DMS79 (cell line): ENCODE results near the gene CHRNB1.

Experiments used
- DNase-seq: peaks from one replicate; lab custom pipeline; 2025; lab: John Stamatoyannopoulos, UW

Gene CHRNB1

DNA sequence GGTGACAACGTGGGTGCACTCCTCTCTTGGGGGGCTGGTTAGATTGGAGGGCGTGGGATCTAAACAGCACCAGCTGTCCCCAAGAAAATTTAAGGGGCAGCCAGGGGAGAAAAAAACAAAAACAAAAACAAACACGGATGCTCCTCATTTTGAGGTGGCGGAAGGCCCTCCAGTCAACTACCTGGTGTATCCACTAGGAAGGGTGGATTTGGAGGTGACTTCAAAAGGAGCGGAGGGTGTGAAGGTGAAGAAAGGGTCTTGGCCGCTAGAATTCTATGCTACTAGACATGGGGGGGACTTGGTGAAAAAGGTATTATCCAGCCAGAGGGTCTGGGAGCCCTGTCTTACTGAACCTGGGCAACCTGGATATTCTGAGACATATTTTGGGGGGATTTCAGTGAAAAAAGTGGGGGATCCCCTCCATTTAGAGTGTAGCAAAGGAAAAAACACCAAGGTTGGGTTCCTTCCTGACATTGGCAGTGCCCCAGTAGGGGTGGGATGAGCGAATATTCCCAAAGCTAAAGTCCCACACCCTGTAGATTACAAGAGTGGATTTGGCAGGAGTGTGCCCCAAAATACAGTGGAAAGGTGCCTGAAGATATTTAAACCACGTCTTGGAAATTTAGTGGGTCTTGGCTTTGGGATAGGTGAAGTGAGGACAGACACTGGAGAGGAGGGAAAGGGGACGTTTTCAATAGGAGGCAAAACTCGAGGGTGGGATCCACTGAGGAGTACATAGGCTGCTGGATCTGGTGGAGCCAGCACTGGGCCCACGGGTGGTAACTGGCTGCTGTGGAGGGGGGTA is 6.0 kb upstream of the CHRNB1 start:
- no peak for DNase-seq

DNA sequence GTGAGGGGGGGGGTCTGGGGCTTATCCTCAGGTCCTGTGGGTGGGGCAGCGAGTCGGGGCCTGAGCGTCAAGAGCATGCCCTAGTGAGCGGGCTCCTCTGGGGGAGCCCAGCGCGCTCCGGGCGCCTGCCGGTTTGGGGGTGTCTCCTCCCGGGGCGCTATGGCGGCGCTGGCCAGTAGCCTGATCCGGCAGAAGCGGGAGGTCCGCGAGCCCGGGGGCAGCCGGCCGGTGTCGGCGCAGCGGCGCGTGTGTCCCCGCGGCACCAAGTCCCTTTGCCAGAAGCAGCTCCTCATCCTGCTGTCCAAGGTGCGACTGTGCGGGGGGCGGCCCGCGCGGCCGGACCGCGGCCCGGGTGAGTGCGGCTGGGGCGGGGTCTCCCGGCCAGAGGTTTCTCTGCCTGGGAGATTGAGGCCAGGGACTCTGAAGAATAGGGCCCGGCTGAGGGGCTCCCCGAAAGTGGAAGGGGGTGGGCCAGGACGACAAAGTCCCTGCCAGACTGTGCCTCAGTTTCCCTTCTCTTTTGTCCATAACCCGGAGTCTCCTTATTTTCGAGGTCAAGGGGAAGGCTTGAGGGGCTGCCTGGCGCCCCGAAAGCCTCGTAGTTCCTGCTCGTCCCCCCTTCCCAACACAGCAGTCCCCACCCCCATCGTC is 5.3 kb upstream of the CHRNB1 start, which contains the start of gene FGF11:
Gene FGF11, plus strand, starts transcription at position 51 of the 651 bp plus-strand sequence. Its CDS starts 109 bp downstream, at position 160.
- DNase-seq = no peak

DNA sequence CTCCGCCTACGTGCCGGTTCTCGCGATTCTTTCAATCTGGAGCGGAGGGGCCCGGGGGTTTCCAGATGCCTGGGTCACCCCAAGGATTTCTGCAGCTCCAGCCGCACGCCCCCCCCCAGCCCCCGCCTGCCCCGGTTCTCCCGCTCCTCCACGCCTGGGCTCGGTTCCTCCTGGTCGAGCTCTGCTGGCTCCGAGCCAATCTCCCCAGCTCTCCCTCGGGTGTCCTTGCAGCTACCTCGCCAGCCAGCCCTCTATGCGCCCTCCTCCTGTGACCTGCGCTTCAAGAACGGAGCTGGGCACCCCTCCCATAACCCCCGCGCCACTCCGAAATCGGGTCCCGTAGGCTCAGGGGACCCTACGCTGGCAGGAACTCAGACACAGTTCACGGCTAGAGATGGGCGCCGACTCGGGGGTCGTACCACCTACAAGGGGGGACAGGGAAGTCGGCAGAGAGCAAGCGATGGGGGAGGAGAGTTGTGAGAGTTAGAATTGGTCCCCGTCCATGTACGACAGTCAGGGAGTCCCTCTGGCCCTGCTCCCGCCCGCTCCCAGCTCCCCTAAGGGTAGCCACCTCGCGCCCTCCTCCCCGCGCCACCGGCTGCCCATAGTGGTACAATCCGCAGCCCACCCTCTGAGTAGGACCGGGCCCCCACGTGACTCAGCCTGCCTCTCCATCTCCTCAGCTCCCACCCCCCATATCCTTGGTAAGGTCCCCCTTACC is 4.6 kb upstream of the CHRNB1 start:
- peak; percentile 67 for DNase-seq

DNA sequence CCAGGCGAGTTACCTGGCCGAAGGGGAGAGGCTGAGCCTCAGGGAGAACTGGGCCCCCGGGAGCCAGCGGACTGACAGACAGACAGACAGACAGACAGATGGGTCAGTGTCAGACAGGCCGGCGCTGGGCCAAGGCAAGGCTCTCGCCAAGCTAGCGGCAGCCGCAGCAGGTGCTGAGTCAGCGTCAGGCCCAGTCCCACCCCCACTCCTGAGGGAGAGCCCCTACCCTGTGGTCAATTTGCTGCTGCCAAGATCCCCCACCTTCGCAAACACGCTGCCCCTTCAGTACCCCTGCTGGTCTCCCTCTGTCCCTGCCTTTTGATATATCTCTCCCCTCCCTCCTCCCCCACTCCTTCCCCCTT is 4.0 kb upstream of the CHRNB1 start:
- DNase-seq = no peak

DNA sequence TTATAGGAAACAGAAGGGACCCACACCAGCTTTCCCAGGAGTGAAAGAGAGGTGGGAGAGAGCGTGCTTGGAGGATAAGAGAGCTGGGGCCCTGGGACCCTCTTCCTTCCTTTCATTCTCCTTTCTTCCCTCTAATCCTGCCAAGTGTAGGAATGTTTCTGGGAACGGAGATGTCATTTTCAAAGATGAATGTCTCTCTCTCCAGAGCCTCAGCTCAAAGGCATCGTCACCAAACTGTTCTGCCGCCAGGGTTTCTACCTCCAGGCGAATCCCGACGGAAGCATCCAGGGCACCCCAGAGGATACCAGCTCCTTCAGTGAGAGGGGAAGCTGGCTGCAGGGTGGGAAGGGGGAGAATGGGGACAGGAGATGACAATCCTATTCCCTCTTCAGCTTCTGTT is 3.6 kb upstream of the CHRNB1 start:
- no peak for DNase-seq

DNA sequence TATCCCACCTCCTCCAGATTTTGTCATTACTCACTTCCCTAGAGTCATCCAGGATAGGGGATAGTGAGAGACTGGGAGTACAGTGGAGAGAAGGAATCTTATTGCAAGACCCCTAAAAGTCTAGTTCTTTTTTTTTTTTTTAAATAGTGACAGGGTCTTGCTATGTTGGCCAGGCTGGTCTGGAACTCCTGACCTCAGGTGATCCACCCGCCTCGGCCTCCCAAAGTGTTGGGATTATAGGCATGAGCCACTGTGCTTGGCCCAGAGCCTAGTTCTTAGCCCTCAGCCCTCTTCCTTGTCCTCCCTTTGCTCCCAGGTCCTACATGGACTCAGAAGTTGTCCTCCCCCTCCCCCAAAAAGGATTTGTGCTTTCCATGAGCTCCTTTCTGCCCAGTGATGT is 2.7 kb upstream of the CHRNB1 start:
- no peak for DNase-seq

DNA sequence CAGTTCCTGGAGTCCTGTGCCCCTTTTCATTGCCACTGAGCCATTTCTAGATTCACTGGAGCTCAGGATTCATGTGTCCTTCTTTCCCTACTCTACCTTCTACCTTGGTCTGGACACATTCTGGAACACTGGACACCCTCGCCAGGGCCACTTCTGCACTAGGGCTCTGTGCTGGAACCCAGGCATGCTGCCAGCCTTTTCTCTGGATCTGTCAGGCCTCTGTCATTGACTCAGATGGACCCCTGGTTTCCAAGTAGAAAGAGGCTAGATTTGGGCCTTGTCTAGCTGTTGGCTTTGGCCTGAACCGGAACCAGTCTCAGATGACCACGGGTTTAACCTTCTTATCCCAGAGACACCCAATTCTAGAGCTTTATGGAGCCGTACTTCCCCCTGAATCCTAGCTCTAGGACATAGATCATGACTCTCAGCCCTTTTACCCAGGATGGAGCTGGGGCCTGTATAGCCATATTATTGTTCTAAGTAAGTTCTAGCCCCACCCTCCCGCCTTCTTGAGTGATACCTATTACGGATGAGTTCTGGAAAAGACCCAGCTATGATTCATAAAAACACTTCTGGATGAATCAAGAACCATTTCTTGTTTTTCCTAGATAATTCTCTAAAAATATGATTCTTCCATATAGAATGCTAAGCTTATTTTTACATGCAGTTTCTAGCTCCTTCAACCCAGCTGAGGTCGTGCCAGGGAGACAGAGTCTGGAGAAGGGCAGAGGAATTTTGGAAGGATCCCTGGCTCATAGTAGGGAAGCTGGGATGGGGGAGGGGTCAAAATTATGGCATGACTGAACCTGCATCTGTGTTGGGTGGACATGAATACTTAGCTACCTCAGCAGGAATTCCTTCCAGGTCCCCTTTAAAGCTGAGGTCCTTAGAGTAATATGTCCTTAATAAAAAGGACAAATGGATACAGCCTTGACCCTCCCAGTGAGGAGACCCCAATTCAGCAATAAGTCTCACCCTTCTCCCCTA is 1.1 kb upstream of the CHRNB1 start:
- DNase-seq = no peak

DNA sequence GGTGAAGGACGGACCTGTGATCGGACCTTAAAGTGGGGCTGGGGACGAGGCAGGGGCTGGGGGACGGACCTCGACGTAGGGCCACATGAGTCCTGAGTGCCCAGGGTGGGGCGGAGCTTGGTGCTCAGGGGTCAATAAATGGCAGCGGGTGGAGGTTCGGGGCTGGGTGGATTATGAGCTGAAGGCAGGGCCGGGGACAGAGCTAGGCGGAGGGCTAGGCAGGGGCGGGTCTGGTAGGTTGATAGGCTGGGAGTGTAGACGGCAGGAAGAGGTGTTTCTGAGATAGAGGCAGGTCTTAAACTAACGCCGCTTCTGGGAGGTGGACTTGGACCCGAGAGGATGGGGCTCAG is 733 bp downstream of the CHRNB1 start:
- peak; percentile 39 for DNase-seq

DNA sequence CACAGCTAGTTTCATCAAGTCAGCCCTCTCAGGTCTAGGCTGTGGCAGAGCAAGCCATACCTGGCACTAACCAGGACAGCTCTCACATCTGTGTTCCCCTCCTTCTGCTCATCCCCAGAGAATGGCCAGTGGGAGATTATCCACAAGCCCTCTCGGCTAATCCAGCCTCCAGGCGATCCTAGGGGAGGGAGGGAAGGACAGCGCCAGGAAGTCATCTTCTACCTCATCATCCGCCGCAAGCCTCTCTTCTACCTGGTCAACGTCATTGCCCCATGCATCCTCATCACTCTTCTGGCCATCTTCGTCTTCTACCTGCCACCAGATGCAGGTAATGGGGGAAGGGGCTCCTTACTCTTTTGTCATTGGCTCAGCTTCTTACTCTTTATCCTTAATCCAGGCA is 3.6 kb downstream of the CHRNB1 start:
- DNase-seq = no peak

DNA sequence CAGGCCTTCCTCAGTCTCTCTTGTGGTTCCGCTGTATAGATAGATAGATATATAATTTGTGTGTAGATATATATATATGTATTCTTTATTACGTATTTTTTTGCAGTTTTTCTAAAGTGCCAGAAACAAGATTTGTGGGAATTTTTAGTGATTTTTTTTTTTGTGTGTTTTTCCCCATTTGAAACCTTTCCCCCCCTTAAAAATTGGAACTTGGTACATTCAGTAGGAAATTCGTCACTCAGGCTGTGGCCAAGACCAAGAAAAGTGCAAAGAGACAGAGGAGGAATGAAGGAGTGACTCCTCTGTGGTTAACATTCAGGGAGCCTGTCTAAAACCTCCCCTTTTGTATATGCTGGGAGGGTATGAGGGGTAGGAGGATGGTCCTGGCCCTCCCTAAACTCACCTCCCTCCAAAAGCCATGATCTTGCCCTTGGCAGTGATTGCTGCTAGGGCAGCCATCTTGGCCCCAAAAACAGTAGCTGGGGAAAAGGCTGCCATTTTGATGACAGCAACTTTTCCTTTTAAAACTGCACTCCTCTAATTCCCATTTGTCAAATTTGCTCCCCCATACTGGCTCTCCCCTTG is 15.2 kb downstream of the CHRNB1 start:
- no peak for DNase-seq

DNA sequence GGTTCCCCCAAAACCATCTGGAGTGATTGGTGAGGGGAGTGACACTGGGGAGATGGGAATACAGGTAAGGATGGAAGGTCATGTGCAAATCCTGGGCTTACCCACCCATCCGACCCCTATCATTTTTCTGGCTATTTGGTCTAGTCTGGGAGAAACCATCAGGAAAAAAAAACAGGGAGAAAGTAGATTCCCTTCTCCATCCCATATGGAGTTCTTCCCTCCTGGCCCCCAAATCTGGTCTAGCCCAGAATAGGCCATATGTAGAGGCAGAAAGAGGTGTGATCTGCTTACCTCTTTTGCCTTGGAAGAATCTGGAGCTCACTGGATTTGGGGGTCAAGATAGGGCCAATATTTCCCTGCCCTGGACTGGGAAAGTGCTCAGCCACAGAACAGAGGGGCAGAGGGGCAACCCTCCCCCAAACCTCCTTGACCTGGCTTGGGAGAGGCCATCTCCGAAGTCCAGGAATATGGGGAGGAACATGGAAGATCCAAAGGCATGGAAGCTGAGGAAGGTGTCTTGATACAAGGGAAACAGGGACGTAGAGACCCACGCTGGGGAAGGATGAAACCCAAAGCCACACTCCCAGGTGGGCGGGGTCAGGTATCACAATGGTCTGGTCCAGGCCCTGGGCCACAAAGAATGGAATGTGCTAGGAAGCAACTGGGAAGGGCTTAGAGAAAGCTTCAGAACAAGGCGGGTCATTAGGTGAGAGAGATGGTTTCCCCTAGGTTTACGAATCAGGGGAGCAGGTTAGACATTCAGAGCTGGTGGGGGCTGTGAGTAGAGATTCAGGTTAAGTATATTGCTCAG is 16.2 kb downstream of the CHRNB1 start:
- DNase-seq = no peak

DNA sequence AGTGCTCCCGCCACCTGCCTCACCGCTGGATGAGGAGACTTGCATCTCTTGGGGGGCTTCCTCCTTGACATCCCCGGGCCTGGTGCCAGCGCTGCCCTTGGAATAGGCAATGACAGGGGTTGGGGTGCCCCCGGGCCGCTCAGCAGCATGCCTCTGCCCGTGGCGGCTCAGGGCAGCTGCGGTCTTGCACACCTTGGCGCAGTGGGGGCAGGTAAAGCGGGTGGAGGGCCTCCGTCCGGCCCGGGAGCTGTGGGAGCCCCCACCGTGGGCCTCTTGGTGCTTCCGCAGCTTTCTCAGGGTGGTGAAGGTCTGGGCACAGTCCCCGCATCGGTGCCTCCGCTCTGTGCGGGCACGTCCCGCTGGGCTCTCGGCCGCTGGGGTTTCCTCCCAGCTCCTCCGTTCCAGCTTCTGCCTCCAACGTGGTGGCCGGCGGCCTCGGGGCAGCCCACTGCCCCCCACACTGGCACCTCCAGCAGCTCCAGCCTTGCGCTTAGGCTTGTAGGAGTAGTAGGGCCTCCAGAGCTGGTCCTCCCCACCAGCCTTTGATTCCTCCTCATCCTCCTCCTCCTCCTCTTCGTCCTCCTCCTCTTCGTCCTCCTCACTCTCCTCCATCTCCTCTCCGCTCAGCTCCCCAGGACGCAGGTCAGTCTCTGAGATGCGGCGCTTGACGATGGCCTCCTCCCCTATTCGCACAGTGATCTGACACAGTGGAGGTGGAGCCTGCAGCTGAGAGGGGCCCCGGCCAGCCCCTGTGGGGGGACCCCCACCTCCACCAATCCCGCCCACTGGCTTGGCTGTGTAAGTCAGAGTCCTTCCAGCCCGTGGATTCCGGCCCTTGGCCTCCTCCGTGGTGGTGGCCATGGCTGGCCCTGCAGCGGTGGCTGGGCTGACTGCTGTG is 17.9 kb downstream of the CHRNB1 start:
- no peak for DNase-seq

DNA sequence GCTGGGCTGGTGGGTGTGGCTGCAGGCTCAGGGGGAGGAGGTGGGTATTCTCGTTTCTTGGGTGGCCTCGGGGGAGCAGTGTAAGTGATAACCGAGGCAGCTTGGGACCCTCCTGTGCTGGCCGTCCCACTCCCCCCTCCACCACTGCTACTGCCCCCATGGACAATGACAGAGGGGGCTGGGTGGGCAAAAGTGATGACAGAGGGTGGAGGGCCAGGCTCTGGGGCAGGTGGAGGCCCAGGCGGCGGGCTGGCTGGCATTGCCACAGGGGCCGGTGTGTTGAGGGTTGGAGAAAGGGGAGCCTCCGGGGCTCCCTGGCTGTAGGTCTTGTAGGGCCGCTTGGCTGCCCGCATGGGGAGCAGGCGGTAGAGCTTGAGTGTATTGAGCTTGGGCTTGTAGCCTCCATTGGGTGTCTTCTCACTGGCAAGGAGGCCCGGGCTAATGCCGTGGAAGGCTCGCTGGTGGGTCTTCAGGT is 18.5 kb downstream of the CHRNB1 start:
- no peak for DNase-seq

DNA sequence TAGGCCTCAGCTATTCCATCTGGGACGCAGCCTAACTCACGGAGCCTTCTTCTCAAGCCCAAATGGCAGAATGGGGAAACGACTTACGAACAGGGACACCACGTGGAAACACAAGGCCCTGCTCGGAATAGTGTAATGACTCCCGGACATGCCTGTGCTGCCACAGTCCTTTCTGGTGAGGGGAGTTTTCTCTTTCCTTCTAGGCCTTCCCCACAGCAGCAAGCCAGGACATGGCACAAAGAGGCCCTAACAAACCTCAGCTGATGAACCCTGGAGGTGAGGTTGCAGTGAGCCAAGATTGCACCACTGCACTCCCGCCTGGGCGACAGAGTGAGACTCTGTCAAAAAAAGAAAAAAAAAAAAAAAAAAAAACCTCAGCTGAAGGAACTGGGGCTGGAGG is 19.2 kb downstream of the CHRNB1 start:
- DNase-seq = no peak

DNA sequence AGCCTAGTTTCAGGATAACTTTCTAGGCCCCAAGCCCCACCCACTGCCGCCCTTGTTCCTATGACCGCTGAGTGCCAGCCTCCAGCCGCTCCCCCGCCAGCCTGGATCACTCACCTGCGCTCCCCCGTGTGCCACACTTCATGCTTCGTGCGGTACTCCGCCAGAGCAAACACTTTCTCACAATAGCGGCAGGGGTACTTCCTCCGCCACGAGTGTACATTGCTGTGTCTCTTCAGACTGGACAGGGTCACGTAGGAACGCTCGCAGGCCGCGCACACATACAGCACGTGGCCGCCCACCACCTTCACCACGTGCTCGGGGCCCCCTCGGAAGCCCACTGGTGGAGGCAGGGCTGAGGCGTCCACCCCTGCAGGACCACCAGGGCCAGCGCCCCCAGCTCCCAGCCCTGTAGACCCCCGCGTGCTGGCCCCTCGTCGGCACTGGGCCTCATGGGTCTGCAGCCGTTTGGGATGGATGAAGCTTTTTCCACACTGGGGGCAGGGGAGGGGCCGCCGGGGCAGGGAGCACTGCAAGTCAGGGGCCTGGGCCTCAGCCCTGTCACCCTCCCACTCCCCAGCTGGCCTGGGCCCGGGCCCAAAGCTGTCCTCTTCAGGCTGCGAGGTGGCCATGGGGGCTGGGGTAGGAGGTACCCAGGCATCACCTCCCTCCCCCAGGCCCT is 20.9 kb downstream of the CHRNB1 start:
- DNase-seq = no peak

DNA sequence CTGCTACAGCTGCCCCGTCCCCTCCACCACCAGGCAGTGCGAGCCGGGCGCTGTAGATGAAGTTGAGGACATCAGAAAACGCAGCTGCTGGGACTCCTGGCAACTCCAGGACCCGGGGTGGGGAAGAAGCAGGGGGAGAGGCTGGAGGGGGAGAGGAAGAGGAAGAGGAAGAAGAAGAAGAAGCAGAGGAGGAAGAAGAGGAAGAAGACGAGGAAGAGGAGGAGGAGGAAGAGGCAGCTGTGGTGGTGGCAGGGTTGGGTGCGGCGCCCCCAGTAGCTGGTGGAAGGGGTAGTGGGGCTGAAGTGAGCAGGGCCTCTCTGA is 21.4 kb downstream of the CHRNB1 start:
- DNase-seq = no peak

DNA sequence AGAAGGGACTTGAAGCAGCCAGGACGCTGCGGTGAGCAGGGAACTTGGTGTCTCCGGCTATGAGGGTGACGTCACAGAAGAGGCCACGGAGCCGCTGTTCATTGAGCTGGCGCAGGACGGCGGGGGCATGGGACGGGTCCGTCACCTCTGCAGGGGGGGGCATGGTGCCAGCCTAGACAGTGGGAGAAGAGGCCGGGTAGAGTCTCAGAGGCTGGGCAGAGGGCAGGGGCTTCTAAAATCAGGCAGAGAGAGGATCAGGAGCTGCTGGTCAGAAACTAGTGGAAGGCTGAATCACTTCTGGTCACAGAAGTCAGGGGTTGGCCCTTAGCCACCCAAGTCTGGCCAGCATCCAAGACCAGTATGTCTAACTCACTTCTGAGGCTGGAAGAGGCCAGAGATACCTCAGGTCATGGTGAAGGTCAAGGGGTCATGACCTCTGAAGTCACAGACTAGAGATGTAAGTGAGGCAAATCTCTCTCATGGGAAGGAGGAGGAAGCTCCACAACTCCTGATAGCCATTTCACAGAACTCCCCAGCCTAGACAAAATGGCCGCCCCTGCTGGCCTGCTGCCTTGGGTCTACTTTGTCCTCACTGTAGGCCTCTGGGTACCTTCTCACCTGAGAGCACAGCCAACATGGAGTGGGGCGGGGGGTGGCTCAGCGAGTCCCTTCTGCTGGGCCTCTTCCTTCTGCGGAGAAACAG is 21.9 kb downstream of the CHRNB1 start:
- DNase-seq = no peak

DNA sequence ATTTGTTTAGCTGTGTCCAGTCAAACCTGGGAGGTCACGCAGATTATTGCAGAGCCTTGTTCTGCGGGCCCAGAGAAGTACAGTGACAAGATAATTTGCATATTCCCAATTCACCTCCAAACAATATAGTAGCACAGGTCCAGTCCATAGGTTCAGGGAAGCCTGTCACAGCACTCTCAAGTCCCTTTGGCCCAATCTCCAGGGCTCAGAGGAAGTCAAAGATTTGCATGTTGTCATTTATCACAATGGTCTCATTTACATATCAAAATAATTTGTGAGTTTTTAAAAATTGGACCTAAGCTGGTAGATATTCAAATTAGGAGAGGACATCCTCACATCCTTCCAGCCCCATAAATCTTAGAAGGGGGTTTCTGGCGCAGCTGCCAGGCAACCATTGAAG is 22.6 kb downstream of the CHRNB1 start:
- no peak for DNase-seq
